ENCODE data around the gene LKAAEAR1. TPM values are rescaled to one million over a fixed set of nuclear protein-coding genes. Genes with fewer than 3 reads are reported as not detected.
A peak's percentile ranks its signal among the peaks of the same experiment; 100 is the strongest.

Gene LKAAEAR1
- total RNA-seq, 1 donor from 2014 or later: not detected

DNA sequence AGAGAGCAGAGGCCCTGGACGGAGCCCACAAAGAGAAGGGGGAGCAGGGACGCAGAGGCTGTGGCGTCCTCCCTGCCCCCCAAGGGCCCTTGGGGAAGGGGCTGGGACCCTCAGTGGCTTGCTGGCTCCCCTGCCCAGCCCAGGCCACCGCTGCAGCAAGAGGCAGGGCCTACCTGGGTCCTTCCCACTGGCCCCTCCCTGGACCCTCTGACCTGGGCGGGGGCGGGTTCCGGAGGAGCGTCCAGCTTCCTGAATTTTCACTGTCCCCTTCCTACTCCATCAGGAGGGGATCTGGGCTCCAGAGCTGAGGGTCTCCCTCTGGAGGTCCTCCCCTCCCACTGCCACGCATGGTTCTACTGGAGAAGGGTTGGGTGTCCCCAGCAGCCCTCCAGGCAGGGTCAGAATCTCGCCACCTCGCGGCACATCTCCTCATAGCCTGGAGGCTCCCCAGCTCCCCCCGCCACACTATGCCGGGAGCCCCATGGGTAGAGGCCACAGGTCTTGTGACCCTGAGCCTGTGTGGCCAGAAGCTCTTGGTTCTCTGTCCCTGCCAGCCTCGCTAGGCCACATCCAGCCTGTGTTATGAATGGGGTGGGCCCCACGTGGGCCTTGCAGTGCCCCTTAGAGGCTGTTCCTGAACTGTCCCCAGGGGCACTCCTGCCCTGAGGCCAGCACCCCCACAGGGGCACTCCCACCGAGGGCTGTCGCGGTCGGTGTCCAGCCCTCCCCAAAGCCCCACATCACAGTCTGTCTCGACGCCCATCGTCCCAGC is 33.8 kb downstream of the LKAAEAR1 start:
- Mint-ChIP-seq H3K36me3 (ENCODE audit: unreplicated experiment) (no peaks in the 10 kb centered on the region), H3K4me3 (ENCODE audit: unreplicated experiment) (no peak overlapping the region), H3K27ac (ENCODE audit: unreplicated experiment) (no peak overlapping the region), H3K4me1 (ENCODE audit: low read depth, unreplicated experiment) (peaks cover 11% of the 10 kb centered on the region), H3K9me3 (ENCODE audit: unreplicated experiment) (peaks cover 2% of the 10 kb centered on the region), H3K27me3 (ENCODE audit: unreplicated experiment) (peaks cover 20% of the 10 kb centered on the region)
- no peak for DNase-seq
- TF ChIP-seq, protein P1, sequence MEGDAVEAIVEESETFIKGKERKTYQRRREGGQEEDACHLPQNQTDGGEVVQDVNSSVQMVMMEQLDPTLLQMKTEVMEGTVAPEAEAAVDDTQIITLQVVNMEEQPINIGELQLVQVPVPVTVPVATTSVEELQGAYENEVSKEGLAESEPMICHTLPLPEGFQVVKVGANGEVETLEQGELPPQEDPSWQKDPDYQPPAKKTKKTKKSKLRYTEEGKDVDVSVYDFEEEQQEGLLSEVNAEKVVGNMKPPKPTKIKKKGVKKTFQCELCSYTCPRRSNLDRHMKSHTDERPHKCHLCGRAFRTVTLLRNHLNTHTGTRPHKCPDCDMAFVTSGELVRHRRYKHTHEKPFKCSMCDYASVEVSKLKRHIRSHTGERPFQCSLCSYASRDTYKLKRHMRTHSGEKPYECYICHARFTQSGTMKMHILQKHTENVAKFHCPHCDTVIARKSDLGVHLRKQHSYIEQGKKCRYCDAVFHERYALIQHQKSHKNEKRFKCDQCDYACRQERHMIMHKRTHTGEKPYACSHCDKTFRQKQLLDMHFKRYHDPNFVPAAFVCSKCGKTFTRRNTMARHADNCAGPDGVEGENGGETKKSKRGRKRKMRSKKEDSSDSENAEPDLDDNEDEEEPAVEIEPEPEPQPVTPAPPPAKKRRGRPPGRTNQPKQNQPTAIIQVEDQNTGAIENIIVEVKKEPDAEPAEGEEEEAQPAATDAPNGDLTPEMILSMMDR (IDR thresholded peaks at IDR 0.05; ENCODE audit: partially characterized antibody, unreplicated experiment): no peak

DNA sequence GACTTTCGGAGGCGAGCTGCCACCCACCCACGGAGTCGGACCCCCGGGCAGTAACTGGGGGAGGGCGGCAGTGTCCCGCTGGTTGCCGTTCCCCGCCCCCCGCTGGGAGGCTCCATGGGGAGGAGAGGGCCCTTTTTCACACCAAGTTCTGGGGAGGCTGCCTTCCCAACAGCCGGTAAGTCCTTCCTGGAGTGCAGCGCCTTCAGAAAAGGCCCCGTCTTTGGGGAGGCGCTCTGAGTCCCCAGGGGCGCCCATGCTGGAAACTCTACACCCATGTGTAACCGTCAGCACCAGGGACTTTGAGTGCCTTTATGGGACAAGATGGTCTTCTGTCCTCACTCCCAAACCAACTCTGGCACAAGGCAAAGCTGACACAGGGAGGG is 34.3 kb downstream of the LKAAEAR1 start:
- no peak overlapping the region for H3K27ac Mint-ChIP-seq (ENCODE audit: unreplicated experiment)
- no peak for DNase-seq
- H3K27me3 Mint-ChIP-seq (ENCODE audit: unreplicated experiment): peaks cover 15% of the 10 kb centered on the region
- TF ChIP-seq, protein P1 (IDR thresholded peaks at IDR 0.05; ENCODE audit: partially characterized antibody, unreplicated experiment): no peak
- peak overlapping the region; percentile 49 for H3K4me3 Mint-ChIP-seq (ENCODE audit: unreplicated experiment)
- no peaks in the 10 kb centered on the region for H3K9me3 Mint-ChIP-seq (ENCODE audit: unreplicated experiment)
- peaks cover 11% of the 10 kb centered on the region for H3K4me1 Mint-ChIP-seq (ENCODE audit: low read depth, unreplicated experiment)
- H3K36me3 Mint-ChIP-seq (ENCODE audit: unreplicated experiment): no peaks in the 10 kb centered on the region

DNA sequence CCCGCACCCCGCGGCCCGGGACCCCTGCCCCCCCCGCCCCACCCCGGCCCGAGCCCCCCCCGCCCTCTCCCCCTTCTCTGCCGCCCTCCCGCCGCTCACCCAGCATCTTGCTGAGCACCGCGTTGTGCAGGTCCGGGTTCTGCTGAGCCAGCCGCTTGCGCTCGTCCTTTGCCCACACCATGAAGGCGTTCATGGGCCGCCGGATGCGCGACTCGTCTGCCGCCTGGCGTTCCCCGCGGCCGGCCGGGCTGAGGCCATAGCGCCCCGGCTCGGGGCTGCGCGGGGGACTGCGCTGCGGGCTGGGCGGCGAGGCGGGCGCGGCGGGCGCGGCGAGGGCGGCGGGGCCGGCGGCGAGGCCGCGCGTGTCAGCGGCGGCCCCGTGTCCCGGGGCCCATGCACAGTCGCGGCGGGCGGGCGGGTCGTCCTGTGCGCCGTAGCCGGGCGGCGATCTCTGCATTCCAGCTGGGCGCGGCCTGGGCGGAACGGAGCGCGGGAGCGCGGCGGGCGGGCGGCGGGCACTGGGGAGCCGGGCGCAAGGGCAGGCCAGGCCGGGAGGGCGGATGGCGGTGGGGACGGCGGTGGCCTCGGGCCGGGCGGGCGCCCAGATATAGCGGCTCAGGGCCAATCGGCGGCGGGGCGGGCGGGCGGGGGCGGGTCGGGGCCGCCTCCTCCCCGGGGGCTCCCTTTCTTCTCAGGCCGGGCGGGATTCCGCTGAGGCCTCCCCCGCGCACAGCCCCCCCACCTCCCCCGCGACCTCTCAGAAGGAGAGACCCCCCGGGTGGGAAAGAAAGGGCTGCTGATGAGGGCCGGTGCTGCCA is 34.9 kb downstream of the LKAAEAR1 start, which contains the start of gene SOX18:
Gene SOX18, minus strand, starts transcription at position 580 of the 818 bp plus-strand sequence. Its CDS starts 123 bp downstream, at position 457.
- Mint-ChIP-seq H3K27me3 (ENCODE audit: unreplicated experiment) (peaks cover 18% of the 10 kb centered on the region), H3K27ac (ENCODE audit: unreplicated experiment) (no peak within 1 kb of the TSS)

DNA sequence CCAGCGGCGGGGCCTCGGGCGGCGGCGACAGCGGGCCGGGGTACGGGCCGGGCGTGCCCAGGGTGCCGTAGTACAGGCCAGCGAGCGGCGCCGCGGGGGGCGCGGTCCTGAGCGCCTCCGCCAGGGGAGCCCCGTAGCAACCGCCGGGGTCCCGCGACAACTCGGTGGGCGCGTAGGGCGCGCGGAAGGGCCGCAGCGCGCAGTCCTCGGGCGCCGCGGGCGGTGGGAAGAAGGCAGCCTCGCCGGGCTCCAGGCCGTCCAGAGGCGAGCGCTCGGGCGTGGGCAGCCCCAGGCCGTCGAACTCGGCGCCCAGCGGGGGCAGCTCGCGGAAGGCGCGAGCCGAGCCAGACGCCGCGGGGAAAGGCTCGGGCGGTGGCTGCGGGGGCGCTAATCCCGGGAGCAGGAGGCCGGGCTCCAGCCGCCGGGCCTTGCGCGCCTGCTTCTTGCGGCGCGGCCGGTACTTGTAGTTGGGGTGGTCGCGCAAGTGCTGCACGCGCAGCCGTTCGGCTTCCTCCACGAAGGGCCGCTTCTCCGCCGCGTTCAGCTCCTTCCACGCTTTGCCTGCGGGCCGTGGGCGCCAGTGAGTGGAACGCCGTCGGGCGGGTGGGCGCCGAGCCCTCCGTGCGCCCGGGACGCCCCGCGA is 35.7 kb downstream of the LKAAEAR1 start:
- no peak overlapping the region for H3K4me3 Mint-ChIP-seq (ENCODE audit: unreplicated experiment)
- peaks cover 22% of the 10 kb centered on the region for H3K27me3 Mint-ChIP-seq (ENCODE audit: unreplicated experiment)
- peaks cover 3% of the 10 kb centered on the region for H3K9me3 Mint-ChIP-seq (ENCODE audit: unreplicated experiment)
- no peaks in the 10 kb centered on the region for H3K36me3 Mint-ChIP-seq (ENCODE audit: unreplicated experiment)
- H3K4me1 Mint-ChIP-seq (ENCODE audit: low read depth, unreplicated experiment): peaks cover 15% of the 10 kb centered on the region
- TF ChIP-seq, protein P1 (IDR thresholded peaks at IDR 0.05; ENCODE audit: partially characterized antibody, unreplicated experiment): no peak
- no peak overlapping the region for H3K27ac Mint-ChIP-seq (ENCODE audit: unreplicated experiment)
- DNase-seq: no peak

More for the DNA sequence above, 34.9 kb downstream of the LKAAEAR1 start, which contains the start of gene SOX18:
- H3K9me3 Mint-ChIP-seq (ENCODE audit: unreplicated experiment): no peaks in the 10 kb centered on the region
- TF ChIP-seq, protein P1 (IDR thresholded peaks at IDR 0.05; ENCODE audit: partially characterized antibody, unreplicated experiment): no peak
- no peaks in the 10 kb centered on the region for H3K36me3 Mint-ChIP-seq (ENCODE audit: unreplicated experiment)
- peaks cover 12% of the 10 kb centered on the region for H3K4me1 Mint-ChIP-seq (ENCODE audit: low read depth, unreplicated experiment)
- H3K4me3 Mint-ChIP-seq (ENCODE audit: unreplicated experiment): peak within 1 kb of the TSS; percentile 49
- DNase-seq: peak; percentile 74

Data from glutamatergic neuron (in vitro differentiated cells).